SKM-1 treated with dmso at 0.1 percent for 144 hours (cell line): Measurements from ENCODE around the gene TICRR.
"Not testable (repeated sequence)": the region's sequence is repeated elsewhere in the genome, so short reads cannot be mapped to it uniquely, and the experiment has no call there.

Experiments
- DNase-seq: peaks from one replicate; lab custom pipeline; 2025; ENCODE audit not compliant: unreplicated experiment; lab: John Stamatoyannopoulos, UW

TICRR gene, protein sequence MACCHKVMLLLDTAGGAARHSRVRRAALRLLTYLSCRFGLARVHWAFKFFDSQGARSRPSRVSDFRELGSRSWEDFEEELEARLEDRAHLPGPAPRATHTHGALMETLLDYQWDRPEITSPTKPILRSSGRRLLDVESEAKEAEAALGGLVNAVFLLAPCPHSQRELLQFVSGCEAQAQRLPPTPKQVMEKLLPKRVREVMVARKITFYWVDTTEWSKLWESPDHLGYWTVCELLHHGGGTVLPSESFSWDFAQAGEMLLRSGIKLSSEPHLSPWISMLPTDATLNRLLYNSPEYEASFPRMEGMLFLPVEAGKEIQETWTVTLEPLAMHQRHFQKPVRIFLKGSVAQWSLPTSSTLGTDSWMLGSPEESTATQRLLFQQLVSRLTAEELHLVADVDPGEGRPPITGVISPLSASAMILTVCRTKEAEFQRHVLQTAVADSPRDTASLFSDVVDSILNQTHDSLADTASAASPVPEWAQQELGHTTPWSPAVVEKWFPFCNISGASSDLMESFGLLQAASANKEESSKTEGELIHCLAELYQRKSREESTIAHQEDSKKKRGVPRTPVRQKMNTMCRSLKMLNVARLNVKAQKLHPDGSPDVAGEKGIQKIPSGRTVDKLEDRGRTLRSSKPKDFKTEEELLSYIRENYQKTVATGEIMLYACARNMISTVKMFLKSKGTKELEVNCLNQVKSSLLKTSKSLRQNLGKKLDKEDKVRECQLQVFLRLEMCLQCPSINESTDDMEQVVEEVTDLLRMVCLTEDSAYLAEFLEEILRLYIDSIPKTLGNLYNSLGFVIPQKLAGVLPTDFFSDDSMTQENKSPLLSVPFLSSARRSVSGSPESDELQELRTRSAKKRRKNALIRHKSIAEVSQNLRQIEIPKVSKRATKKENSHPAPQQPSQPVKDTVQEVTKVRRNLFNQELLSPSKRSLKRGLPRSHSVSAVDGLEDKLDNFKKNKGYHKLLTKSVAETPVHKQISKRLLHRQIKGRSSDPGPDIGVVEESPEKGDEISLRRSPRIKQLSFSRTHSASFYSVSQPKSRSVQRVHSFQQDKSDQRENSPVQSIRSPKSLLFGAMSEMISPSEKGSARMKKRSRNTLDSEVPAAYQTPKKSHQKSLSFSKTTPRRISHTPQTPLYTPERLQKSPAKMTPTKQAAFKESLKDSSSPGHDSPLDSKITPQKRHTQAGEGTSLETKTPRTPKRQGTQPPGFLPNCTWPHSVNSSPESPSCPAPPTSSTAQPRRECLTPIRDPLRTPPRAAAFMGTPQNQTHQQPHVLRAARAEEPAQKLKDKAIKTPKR (N-terminal part only)

DNA sequence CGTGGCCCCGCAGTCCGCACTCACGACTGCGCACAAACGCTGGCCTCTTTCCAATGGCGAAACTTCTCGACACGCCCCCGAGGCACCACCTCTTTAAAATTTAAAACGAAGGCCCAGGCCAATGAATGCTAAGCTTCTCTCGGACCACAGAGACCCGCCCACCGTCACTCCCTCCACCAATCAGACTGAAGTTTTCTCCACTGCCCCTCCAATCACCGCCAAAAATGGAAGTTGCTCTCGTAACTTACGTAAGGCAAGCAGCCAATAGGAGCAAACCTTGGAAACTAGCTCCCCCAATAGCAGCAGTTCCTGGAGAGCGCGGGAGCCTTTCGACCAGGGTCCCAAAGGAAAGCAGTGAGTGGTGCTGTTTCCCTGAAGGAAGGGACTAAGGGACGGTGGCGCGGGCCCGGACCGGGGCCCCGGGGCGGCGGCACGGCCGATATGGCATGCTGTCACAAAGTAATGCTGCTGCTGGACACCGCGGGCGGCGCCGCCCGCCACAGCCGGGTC lies at the start of gene TICRR:
TSS of gene TICRR (plus strand) at position 324 of the 510 bp plus-strand sequence. CDS start at position 442, 118 bp downstream.
- DNase-seq = peak; percentile 99

DNA sequence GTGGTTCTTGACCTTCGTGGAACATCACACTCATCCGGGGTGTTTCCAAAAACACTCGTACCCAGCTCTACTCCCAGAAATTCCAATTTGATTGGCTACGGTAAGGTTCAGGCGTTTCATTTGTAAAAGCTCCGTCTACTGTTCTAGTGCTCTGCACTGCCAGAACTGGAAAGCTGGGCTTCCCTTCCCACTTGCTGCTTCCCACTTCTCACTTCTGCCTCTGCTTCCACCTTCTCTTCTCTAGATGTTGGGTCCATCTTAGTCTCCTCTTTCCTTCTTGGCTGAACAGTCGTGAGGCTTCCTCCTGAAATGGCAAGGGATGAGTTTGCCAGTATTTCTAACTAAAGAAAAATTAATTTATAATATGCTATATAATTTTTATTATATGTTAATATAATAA lies 49.1 kb upstream of the TICRR start:
- no peak for DNase-seq

DNA sequence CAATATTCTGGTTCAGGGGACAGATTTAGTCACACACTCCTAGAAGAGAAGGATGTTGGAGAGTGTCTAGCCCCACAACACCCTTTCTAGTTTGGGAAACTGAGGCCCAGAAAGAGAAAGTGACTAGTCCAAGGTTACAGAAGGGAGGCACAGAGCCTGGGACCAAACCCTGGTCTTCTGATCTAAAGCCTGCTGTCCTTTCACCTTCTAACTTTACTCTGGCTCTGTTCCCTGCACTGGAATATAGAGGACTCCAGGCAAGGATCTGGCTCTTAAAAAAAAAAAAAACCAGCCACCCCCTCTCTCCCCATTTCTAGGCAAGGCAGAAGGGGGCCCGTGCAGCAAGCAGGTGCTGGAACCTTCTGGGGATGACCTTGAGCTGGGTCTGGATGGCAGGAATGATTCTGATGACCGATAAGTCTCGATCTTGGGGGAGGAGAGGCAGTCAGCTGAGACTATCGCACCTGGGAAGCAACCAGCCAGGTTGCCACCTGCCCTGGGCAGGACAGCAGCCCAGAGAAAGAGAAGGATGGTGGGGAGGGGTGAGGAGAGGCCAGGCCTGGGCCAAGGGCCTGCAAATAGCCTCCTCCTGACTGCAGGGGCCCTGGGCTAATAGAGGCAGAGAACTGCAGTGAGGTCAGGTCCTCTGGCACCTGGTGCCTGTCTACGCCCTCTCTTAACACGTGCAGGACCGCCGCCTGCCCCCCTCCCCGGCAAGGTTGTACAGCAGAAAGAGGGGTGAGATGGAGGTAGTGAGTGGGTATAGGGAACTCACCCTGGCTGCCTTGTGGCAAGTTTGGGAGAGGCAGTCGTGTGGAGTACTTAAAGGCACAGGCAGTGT lies 48.4 kb upstream of the TICRR start:
- DNase-seq = no peak

DNA sequence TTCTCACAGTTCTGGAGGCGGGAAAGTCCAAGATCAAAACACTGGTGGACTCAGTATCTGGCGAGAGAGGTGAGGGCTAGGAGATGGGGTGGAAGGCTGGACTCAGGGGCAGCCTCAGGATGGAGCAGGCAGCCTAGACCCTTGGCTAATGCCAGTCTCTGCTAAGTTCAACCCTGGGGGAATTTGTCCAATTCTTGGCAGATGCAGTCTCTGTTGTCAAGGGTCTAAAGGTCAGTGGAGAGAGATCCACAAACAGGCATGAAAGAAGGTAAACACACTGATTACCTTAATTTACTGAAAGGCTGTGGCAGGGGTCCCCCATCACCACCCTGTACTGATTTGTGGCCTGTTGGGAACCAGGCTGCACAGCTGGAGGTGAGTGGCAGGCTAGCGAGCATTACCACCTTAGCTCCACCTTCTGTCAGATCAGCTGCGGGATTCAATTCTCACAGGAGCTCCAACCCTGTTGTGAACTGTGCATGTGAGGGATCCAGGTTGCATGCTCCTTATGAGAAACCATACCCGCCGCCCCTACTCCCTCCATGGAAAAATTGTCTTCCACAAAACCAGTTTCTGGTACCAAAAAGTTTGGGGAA lies 46.4 kb upstream of the TICRR start:
- DNase-seq = no peak

DNA sequence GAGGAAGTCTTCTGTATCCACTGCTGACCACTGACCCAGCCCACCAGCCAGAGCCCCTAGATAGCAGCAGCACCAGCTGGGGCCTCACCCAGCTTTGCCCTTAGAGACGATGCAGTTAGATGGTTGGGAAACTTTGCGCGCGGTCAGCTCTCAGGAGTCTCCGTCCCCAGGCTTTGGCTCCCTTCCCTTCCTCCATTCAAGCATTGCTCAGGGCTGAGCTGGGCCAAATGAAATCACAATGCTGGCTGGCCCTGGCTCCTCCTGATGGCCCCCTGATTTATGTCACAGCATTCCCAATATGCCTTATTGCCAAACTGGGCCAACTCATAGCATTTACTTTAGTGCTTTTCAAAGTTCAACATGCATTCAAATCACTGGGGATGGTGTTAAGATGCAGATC lies 44.3 kb upstream of the TICRR start:
- no peak for DNase-seq

DNA sequence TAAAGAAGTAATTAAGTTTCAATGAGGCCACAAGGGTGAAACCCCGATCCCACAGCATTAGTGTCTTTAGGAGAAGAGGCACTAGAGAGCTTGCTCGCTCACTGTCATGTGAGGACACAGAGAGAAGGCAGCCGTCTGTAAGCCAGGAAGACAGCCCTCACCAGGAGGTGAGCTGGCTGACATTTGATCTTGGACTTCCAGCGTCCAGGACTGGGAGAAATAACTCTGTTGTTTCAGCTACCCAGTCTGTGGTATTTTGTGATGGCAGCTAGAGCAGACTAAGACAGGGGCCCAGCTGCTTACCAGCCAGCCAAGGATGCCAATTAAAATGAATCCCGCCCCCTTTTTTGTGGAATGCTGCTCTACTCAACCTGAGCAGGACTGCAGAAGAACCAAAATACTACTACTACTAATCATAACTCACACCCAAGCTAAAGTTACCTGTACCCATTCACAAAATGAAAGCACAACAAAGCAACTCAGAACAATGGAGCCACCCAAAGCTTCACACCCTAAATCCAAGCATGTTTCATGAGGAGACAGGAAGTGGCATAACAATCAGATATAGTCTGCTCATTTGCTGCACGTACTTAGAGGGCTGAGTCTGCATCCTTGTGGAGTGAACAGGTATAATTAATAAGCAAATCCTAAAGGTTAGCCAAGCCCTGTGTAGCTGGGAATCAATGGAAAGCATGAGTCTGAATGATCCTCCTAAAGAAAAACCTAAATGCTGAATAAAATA lies 43.3 kb upstream of the TICRR start:
- DNase-seq = no peak

DNA sequence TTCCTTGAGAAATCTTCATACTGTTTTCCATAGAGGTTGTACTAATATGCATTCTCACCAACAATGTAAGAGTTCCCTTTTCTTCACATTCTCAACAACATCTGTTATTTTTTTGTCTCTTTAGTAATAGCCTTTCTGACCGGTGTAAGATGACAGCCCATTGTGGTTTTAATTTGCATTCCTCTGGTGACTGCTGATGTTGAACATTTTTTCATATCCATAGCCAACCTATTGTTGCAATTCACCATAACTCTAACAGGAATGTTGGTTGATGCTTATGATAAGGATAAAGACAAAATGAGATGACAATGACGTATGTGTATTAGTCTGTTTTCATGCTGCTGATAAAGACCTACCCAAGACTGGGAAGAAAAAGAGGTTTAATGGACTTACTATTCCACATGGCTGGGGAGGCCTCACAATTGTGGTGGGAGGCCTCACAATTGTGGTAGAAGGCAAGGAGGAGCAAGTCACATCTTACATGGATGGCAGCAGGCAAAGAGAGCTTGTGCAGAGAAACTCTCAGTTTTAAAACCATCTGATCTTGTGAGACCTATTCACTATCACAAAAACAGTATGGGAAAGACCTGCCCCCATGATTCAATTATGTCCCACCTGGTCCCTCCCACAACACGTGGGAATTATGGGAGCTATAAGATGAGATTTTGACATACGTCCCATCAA lies 41.3 kb upstream of the TICRR start:
- no peak for DNase-seq

DNA sequence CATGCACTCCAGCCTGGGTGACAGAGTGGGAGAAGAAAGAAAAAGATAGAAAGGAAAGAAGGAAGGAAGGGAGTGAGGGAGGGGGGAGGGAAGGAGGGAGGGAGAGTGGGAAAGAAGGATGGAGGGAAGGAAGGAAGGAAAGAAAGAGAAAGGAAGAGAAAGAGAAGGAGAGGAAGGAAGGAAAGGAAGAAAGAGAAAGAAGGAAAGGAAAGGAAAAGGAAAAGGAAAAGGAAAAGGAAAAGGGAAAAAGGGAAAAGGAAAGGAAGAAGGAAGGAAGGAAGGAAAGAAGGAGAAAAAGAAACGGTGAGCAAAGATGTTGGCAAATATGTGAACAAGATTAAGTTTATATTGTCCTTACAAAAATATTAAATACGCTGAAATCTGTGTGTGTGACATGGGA lies 36.2 kb upstream of the TICRR start:
- no peak for DNase-seq

DNA sequence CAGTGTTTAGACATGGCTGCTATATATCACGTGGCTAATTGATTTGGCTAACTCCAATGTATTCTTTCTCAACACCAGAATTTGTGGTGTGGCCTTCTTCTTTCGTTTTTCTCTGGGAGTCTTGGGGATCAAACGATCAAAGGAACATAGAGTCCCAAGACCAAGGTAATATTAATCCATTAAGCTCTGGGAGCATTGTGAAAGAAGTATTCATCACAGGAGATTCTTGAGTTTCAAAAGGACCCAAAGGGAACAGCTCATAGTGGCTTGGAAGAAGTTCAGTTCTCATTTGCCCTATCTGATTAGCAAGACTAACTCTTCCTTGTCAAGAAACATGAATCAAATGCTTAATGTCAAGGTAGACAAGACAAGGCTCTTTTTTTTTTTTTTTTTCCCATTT lies 32.9 kb upstream of the TICRR start:
- no peak for DNase-seq

DNA sequence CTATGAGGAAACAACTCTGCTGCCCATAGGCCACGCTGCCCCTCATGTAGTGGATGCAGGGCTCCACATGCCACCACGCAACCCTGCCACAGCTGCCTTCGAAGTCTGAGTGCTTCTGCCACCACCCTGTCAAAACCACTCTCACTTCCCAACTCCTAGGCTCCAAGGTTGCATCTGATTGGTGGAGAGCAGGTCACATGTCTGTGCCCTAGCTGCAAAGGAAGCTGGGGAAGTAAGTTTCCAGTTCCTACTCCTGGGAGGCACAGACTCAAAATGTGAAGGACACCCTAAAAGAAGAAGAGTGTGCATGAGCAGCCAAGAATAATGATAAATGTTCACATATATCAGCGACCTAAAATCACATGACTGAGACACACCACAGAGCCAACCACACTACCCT lies 31.9 kb upstream of the TICRR start:
- DNase-seq = no peak

DNA sequence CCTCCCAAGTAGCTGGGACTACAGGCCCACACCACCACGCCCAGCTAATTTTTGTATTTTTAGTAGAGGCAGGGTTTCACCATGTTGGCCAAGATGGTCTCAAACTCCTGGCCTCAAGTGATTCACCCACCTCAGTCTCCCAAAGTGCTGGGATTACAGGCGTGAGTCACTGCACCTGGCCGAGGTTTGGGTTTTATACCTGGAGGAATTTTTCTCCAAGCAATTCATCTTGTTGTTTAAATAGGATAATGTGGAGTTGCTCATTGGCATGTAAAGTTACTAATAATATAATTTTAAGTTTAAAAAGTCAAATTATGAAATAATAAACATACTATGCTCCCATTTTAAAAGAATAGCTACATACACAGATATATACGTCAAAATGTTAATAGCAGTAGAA lies 26.1 kb upstream of the TICRR start:
- not testable (repeated sequence) for DNase-seq

DNA sequence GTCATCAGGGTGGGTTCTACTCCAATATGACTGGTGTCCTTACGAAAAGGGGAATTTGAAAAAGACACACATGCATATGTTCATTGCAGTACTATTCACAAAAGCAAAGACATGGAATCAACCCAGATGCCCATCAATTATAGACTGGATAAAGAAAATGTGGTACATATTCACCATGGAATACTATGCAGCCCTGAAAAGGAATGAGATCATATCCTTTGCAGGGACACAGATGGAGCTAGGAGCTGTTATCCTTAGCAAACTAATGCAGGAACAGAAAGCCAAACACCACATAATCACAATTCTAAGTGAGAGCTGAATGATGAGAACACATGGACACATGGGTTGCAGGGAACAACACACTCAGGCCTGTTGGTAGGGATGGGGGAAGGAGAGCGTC lies 24.8 kb upstream of the TICRR start:
- DNase-seq = no peak

DNA sequence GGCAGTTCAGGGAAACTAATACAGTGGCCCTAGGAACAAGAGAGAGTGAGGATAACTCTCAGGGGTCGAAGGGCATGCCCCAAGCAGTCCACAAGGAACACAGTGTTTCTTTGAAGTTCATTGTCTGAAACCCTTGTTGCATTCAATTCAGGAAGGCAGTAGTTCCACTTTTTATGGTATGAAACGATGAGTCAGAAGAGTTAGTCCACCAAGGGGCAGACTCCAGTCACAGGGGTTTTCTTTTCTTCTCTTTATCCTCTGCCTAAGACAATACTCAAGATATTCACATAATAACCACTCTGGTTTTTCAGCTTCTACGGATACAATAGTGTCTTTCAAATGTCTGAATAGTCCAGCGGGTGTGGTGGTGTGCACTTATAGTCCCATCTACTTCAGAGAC lies 23.7 kb upstream of the TICRR start:
- DNase-seq = peak; percentile 70

DNA sequence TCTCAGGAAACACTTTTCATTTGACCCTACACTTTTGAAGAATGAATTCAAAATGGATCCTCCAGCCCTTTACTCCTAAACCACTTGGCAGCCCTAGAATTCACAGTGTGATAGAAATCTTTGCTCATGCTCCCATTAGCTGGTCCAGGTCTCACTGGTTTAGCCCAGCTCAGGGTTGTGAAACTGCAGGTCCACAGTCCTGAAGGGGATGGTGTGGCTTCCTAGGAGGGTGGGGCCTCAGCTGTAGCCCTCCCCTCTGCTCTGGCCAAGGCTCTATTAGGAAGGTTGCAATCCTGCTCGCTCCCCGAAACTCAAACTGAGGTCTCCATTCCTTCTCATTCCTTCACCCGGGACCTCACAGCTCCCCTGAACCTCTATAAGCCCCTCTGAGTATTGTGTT lies 21.6 kb upstream of the TICRR start:
- no peak for DNase-seq

DNA sequence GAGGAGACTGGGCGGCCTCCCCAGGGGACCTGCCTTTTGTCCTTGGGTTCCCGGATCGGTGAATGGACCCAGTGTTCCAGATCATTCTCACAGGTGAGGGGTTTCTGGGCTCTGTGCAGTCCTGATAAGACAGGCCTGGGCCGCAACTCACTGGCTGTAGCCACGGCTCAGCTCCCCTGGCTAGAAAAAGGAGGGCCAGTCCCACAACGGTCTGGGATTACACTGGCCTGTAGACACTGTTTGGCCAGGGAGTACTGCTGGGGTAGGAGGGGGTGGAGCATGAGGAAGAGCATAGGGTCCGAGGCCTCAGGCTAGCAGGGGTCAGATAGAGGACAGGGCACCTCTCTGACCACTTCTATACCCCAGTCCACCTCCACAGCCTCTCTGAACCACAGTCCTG lies 21.0 kb upstream of the TICRR start:
- DNase-seq = no peak

DNA sequence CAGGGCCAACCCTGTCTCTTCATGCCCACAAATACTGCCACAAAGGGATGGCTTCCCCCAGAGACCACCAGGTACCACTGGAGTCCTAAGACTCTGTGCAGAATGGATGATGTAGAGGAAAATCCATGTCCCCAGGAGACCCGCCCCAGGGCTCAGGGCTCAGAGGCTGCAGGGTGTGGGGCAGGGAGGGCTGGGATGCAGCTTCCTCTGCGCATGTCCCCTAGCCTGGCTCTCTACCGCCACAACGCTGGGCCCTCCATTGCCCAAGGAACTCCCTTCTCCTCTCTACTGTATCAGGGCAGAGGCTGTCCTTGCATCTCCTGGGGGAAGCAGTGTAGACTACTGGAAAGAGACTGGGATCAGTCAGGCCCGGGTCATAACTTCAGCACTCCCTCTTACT lies 19.5 kb upstream of the TICRR start:
- DNase-seq = no peak

DNA sequence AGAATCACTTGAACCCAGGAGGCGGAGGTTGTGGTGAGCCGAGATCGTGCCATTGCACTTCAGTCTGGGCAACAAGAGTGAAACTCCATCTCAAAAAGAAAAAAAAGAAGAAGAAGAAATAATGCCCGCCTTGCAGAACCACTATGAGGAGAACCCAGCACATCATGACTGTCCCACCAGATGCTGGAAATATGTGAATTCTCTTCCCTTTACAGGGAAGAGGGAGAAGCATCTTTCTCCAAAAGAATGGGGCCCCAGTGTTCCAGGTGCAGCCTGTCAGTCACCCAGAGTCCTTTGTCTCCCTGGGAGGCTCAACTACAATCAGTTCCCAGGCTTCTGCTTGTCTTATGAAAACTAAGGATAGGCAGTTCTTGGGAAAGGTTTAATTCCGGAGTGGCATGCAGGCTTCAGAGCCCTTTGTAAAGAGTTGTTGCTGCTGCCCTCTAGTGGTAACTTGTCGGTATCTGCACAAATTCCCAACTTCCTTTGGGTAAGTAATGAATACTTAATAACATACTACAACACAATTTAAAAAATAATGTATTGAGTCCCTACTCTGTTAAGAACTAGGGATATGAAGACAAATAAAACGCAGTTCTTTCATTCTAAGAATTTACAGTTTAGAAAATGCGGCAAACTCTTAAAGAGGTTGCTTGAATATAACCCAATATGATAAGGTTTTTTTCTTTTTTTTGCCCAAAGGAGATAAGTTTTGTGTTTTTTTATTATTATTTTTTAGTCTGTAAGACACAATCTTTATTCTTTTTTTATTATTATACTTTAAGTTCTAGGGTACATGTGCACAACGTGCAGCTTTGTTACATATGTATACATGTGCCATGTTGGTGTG lies 18.6 kb upstream of the TICRR start:
- DNase-seq = peak; percentile 66
